Hepatocyte (in vitro differentiated cells): ENCODE results near the gene KLHL11.

ENCODE experiments used
- CTCF ChIP-seq: fragments of 200-600 bp; sonication (generic); IDR thresholded peaks from 2 replicates; pipeline ENCODE4 v1.5.1; 2016; ENCODE audit warnings: antibody characterized with exemption, mild to moderate bottlenecking; ENCODE audit not compliant: poor library complexity
- EZH2 ChIP-seq: fragments of 200-600 bp; sonication (generic); IDR thresholded peaks from 2 replicates; pipeline ENCODE4 v1.6.1; 2016; ENCODE audit warnings: antibody characterized with exemption, mild to moderate bottlenecking, borderline replicate concordance

GRCh38 chr17:41870097-41870496 lies 4.9 kb upstream of the KLHL11 start:
- TF ChIP-seq EZH2 (no peak), CTCF (no peak)
